Measurements from ENCODE around the gene RTP3.
"Not testable (repeated sequence)": the region's sequence is repeated elsewhere in the genome, so short reads cannot be mapped to it uniquely, and the experiment has no call there.

DNA sequence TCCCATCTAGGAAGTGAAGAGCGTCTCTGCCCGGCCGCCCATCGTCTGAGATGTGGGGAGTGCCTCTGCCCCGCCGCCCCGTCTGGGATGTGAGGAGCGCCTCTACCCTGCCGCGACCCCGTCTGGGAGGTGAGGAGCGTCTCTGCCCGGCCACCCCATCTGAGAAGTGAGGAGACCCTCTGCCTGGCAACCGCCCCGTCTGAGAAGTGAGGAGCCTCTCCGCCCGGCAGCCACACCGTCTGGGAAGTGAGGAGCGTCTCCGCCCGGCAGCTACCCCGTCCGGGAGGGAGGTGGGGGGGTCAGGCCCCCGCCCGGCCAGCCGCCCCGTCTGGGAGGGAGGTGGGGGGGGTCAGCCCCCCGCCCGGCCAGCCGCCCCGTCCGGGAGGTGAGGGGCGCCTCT is 3.3 kb upstream of the RTP3 start:
- TF ChIP-seq CTCF (conservative IDR thresholded peaks at IDR 0.05); ZFX (IDR thresholded peaks at IDR 0.05): not testable (repeated sequence)

Measured in C4-2B (cell line).